ENCODE measurements around the gene TBC1D32. TPM values are rescaled to one million over a fixed set of nuclear protein-coding genes. Genes with fewer than 3 reads are reported as not detected.
"Not testable (repeated sequence)": the region's sequence is repeated elsewhere in the genome, so short reads cannot be mapped to it uniquely, and the experiment has no call there.

Gene TBC1D32
- total RNA-seq, 1 donor from 2014 or later: 9.5 TPM

DNA sequence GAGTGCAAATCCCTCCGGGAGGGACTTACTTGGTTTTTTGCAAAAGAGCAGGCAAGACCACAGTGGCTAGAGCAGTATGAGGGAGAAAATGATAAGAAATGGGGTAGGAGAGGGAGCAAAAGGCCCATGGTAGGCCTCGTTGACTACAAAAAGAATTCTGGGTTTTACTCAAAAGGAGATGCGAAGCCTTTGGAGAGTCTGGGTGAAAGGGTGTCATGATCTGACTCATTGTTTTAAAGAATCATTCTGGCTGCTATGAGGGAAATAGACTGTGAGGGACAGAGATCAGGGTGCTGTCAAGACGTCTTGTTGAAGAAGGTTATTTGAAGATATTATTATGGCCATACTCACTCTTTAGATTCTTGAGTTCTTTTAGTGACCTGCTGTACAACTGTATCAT, 13.0 kb downstream of the TBC1D32 start:
- no peak for DNase-seq (ENCODE audit: low read depth)

DNA sequence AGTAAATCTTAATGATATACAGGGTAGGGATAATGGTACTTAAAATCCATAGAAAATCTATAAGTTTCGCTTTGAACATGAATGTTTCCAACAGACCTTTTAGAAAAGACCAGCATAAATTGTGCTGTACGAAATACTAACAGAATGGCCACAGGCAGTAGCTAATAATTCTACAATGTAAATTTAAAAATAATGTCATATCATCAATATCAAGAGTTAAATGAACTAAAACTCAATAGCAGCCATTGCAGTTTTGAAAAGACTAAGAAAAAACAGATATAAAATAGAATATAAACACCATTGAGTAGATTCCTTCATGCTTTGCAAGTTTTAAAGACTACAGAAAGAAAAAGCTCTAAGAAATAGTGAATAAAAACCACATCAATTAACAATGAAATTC, 14.7 kb downstream of the TBC1D32 start:
- no peak for DNase-seq (ENCODE audit: low read depth)

DNA sequence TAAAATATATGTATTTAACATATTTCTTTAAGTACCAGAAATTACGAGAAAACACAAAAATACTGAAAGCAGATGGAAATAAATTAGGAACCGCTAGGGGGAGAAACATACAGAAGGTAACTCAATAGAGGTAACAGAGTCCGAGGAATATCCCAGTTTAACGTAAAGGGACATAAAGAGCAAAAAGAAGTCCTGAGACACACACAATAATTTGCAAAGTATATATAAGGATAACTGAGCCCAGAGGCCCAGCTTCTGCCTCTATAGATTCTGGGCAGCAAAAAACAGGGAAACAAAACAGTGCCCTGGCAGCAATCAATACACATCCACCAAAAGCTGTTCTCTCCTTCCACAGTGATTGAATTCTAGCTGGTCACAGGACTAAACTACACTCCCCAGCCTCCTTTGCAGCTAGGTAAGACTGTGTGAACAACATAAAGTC, 15.1 kb downstream of the TBC1D32 start:
- DNase-seq (ENCODE audit: low read depth): peak; percentile 16

DNA sequence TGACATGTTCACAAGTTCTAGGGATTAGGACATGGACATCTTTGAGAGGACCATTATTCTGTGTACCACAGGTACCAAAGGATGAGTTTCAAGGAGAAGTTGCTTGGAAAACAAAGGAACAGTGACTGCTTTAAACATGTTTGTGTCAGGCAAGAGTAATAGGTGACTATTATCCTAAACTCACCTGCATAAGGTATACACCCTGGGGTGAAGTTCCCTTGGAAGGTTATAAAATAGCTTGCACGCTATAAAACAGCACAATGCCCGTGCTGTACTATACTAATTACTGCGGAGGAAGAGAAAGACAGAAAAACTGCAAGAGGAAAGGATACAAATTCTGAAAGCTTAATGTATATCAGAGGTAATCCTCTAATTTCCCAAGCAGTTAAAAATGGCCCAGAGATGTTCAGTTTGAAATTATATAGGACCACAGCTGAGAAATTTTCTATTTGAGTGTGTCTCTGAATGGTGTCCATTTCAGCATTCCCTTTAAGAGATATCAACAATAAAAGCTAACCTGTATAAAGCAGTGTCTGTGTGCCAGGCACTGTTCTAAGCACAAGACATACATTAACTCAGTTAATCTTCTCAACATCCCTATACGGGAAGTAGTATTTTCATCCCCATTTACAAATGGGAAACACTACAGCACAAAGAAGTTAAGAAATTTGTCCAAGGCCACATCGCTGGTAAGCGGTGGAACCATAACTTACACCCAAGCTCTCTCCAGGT, 19.7 kb downstream of the TBC1D32 start:
- no peak for DNase-seq (ENCODE audit: low read depth)

DNA sequence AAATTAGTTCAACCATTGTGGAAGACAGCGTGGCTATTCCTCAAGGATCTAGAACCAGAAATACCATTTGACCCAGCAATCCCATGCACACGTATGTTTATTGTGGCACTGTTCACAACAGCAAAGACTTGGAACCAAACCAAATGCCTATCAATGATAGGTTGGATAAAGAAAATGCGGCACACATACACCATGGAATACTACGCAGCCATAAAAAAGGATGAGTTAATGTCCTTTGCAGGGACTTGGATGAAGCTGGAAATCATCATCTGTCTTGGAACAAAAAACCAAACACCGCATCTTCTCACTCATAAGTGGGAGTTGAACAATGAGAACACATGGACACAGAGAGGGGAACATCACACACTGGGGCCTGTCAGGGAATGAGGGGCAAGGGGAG, 22.5 kb downstream of the TBC1D32 start:
- DNase-seq (ENCODE audit: low read depth): not testable (repeated sequence)

DNA sequence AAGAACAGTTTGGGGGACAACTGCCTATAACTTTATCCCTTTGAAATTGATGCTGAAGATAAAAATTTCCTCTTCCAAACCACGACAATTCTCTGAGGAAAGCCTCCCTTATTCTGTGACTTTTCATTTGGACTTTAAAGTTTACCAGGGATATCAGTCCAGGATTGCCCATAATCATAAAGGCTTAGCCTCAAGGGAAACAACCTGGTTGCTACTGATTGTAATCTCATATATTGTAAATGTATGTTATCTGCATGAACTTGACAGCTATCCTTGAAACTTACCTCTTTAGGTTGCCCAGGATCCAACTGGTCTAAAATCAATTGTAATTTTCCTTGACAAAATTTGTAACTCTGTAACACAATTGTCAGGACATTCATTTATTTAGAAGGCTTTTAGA, 23.8 kb downstream of the TBC1D32 start:
- DNase-seq (ENCODE audit: low read depth): no peak

DNA sequence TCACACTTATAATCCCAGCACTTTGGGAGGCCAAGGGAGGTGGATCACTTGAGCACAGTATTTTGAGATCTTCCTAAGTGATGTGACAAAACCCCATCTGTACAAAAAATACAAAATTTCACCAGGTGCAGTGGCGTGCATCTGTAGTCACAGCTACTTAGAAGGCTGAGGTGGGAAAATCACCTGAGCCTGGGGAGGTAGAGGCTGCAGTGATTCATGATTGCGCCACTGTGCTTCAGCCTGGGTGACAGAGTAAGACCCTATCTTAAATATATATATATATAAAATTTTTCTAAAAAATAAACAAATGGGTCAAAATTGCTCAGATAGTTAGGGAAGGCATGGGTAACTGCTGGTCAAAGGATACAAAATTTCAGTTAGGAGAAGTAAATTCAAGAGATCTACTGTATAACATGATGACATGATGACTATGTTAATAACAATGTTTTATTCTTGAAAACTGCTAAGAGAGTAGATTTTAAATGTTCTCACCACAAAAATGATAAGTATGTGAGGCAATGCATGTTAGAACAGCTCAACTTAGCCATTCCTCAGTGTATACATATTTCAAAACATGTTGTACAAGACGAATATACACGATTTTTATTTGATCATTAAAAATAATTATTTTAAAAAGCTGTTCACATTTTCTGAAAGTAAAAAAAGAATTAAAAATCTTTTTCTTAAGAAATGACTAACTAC, 24.4 kb downstream of the TBC1D32 start:
- DNase-seq (ENCODE audit: low read depth): peak; percentile 5

DNA sequence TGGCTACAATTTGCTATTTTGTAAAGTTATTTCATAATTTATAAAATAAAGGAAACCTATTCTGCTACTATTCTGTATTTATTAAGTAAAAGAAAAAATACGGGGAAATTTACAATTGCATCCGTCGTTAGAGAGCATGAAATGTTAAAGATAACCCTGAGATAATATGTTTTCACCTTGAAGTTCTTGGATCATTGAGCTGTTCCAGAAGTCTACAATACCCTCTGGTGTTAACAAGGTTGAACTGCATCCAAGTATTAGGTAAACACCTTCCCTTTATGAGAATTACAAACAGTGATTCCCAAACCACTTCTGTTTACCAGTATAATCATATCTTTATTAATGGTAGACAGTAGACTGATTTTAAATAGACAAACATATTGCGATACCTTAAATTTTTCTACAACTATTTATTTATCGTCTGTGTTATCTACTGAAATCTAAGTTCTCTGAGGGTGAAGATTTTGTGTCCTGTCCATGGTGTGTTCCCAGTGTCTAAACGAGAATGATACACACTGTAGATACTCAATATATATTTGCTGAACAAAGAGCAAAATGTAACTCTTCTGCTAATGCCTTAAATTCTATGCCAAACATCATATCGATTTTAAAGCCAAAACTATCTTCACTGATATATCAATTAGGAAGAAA, 28.2 kb downstream of the TBC1D32 start:
- DNase-seq (ENCODE audit: low read depth): peak; percentile 50

DNA sequence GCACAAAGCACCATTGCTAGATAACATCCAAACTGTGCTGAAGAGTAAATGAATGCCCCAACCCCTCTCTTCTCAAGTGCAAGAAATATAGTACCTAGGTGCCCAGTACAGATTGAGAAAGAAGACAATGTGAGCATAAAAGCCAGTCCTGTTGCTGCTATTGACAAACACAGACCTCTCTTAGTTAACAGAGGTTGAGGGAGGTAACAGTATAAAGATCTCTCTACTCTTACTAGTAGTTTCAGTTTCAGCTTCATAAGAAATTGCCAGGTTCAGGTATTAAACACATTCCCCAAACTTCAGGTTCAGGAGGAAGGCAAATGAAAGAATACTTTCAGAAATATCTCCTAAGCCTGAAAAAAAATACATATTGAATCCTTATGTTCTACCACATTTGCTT, 31.4 kb downstream of the TBC1D32 start:
- DNase-seq (ENCODE audit: low read depth): no peak

DNA sequence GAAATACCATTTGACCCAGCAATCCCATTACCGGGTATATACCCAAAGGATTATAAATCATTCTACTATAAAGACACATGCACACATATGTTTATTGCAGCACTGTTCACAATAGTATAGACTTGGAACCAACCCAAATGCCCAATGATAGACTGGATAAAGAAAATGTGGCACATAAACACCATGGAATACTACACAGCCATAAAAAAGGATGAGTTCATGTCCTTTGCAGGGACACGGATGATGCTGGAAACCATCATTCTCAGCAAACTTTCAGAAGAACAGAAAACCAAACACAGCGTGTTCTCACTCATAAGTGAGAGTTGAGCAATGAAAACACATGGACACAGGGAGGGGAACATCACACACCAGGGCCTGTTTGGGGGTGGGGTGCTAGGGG, 33.1 kb downstream of the TBC1D32 start:
- DNase-seq (ENCODE audit: low read depth): not testable (repeated sequence)

DNA sequence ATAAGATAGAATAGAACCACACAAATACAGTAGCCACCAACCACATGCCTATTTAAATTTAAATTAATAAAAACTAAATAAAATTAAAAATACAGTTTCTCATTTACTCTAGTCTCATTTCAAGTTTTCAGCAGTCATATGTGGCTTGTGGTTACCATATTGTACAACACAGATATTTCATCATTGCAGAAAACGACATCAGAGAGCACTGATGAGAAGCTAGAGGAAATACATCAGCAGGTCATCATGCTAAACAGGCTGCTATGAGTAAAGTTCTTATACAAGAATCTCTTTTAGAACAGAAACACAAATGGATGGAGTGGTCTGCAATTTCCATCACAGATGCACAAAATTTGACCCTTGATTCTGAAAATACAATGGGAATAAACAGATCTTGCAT, 36.6 kb downstream of the TBC1D32 start:
- DNase-seq (ENCODE audit: low read depth): no peak

DNA sequence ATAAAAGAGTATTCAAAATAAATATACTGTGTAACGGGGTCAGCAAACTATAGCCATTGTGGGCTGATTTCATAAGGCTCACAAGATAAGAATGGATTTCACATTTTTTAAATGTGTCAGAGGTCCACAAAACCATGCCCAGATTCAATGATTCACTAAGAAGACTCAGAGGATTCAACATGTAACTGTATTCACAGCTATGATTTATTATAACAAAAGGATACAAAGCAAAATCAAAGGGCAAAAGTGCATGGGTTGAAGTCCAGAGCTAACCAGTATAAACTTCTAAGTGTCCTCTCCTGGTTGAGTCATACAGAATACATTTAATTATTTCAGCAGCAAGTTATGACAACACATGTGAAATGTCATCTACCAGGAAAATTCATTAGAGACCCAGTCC, 49.2 kb downstream of the TBC1D32 start:
- peak; percentile 39 for DNase-seq (ENCODE audit: low read depth)

DNA sequence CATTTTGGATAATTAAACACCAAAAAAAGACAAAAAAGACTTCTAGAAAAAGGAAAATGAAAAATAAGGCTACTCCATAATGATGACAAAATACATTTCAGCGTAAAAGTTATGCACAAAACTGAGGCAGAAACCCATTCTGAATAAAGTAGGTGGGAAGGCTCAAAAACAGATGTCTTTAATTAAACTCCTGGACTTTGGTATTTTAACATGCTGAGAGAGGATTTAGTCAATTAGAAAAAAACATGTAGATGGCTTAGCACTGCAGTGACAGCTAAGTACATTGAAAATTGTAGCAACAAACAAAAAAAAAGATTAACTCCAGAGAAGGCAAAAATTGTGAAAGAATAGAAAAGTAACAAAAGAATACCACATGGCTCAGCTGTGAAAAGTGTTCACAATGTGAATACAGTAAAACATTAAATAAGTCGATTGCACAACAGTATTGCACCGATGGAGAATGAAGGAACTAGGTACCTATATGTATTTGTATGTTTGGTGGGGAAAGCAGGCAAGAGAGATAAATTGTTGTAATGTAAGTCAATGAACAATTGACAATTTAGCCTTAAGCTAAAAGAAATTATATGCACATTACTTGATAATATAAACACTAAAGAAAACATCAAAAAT, 59.5 kb downstream of the TBC1D32 start:
- DNase-seq (ENCODE audit: low read depth): no peak

DNA sequence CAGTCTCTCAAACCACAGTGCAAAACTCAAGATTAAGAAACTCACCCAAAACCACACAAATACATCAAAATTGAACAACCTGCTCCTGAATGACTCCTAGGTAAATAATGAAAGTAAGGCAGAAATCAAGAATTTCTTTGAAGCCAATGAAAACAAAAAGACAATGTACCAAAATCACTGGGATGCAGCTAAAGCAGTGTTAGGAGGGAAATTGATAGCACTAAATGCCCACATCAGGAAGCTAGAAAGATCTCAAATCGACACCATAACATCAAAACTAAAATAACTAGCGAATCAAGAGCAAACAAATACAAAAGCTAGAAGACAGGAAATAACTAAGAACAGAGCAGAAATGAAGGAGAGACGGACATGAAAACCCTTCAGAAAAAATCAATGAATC, 70.5 kb downstream of the TBC1D32 start:
- DNase-seq (ENCODE audit: low read depth): no peak

DNA sequence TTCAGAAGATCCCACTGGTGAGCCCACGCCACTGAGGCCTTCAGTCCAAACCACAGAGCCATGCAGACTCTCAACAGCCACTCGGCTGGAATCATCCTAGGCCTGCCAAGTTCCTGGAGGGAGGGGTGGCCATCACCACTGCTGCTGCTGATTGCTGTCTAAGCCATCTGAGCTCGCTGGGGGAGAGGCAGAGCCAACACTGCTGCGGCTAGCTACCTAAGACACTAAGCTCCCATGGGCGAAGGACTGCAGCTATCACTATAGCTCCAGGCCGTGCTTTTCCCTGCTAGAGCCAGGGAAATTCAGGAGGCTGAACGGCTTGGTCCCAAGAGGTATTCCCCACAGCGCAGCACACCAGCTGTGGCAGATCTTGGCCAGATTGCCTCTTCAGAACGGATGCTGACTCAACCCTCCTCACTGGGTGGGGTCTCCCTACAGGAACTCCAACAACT, 73.6 kb downstream of the TBC1D32 start:
- DNase-seq (ENCODE audit: low read depth): no peak

DNA sequence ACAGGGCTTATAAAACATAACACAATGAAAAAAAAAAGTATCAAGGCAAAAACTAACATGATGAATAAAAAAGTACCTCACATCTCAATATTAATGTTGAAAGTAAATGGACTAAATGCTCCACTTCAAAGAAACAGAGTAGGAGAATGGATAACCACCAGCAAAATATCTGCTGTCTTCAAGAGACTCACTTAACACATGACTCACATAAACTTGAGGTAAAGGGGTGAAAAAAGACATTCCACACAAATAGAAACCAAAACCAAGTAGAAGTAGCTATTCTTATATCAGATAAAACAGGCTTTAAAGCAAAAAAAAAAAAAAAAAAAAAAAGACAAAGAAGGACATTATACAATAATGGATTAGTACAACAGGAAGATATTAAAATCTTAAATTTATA, 86.9 kb downstream of the TBC1D32 start:
- DNase-seq (ENCODE audit: low read depth): no peak

DNA sequence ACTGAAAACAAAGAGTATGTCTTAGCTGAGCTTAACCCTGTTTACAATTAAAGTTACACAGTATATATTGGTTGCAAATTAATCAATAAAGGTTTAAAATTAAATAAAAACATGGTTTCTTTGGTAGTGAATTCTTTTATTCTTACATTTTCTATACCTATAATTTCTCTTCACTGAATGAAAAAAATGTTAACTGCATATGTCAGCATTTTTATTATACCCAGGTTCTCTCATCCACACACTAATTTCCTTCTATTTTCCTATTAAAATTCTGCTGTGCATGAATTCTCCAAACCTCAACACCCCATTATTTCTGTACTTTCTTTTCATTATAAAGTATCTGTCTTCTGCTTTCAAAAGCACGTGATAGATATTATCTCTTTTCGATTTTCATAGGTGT, 91.9 kb downstream of the TBC1D32 start:
- DNase-seq (ENCODE audit: low read depth): no peak

DNA sequence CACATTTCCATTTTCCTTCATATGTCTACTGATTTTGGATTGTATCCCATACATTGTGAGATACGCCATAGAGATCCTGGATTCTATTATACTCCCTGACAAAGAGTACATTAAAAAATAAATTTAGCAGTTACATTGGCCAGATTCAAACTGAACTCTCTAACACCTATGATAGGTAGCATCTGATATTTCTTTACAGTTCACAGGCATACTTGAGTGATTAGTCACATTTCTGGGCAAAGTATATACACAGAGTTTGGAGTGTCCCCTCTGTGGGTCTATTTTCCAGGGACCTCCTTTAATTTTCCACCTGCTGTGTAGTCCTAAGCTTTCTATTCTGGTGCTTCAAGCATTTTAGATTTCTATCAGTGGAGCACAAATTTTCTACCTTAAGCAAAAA, 96.4 kb downstream of the TBC1D32 start:
- DNase-seq (ENCODE audit: low read depth): no peak

DNA sequence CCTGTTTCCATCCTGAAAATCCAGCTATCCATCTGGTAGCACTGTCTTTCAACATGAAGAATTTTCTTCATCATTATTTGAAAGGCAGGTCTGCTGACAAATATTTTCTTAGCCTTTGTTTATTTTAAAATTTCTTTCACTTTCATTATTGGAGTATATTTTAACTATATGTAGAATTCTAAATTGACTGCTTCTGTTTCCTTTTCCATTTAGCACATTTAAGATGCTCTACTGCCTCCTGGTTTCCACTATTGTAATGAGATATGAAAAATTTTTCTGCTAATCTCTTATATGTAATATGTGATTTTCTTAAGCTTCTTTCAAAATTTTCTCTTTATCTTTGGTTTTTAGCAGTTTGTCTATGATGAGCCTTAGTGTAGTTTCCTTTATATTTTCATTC, 97.3 kb downstream of the TBC1D32 start:
- DNase-seq (ENCODE audit: low read depth): no peak

DNA sequence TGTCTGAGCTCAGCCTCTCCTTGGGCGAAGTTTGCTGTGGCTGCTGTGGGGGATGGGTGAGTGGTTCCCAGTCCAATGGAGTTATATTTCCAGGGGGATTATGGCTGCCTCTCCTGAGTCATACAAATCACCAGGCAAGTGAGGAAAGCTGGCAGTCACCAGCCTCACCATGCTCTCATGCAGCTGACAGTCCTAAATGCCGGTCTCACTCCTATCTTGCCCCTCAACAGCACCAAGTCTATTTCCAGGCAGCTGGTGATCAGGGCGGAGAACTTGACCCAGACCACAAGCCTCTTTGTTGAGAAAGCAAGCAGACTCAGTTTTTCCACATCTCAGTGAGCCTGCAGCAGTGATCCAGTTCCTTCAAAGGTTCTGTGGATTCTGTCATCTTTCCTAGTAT, 98.9 kb downstream of the TBC1D32 start:
- peak; percentile 76 for DNase-seq (ENCODE audit: low read depth)

DNA sequence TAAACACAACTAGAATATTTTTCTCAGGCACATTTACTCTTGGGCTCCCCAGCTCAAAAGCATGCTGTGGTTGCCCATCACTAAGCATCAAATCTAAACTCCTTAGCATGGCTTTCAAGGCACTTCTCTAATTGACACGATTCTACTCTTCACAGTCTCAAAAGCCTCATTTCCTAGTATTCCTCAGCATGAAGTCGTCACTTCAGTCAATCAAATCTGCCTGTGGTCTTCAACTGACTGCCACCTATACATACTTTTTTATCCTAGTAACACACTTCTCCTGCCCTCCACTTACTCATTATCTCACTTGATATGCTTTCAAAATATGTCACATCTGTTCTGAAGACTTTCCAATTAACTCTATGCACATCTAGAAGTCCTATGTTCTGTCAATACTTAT, 110.3 kb downstream of the TBC1D32 start:
- no peak for DNase-seq (ENCODE audit: low read depth)

DNA sequence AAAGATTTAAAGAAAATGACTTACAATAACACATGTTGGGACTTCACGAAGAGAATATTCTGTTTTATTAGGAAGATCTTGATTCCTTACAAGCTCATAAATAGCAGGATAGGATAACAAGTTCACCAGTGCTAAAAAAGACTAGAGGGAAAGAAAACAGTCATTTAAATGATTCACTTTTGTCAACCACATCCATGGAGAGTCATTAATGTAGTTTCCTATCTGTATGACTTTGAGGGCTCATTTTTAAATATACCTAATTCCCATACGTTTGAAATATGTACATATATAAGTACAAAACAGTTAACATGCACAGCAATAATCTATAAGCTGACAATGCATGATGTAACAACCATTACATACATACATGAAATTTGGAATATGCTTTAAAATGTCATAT, 111.1 kb downstream of the TBC1D32 start:
- no peak for DNase-seq (ENCODE audit: low read depth)

All from myocyte (in vitro differentiated cells).